Measurements from ENCODE around the gene NABP2.
"Not testable (repeated sequence)": the region's sequence is repeated elsewhere in the genome, so short reads cannot be mapped to it uniquely, and the experiment has no call there.

The NABP2 gene

DNA sequence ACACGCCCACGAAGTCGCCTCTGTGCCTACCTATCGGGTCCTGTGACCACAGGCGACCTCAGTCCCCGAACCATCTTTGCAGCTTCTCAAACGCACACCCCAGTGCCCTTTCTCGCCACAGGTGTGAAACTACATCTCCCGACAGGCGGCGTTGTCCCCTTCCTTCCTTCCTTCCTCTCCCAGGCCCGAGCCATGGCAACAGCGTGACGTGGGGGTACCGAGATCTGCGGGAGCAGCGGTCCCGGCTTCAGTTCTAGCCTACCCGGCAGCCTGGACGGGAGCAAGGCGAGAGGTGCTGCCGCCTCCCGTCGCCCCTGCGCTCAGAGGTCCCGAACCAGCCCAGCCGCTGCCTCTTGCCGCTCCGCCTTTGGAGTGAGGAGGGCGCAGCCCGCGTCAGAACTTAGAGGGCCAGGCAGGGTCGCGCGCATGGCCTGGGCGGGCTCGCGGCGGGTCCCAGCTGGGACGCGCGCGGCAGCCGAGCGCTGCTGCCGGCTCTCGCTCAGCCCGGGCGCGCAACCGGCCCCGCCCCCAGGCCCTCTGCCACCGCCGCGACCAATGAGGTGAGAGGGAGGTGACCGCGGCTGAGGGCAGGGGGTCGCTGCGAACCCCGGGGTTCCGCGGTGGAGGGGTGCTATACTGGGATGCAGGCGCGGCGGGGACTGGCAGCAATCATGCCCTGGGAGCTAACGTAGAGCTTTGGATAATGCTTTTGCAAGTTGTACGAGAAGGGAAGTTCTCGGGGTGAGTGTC is 42.7 kb downstream of the NABP2 start, which contains the start of gene COQ10A:
COQ10A (plus strand) TSS at position 250 of the 750 bp plus-strand sequence; CDS start at position 427, 177 bp downstream.
- Histone ChIP-seq H3K9ac (no peak within 1 kb of the TSS), H3K4me1 (no peaks in the 10 kb centered on the region), H3K4me2 (ENCODE audit: low read length) (peak within 1 kb of the TSS; percentile 94), H3K4me3 (ENCODE audit: low read depth, low read length) (peak within 1 kb of the TSS; percentile 78), H3K79me2 (no peaks in the 10 kb centered on the region), H3K27ac (peak within 1 kb of the TSS; percentile 91), H3K27me3 (ENCODE audit: control insufficient read depth, insufficient read depth, low read length) (no peaks in the 10 kb centered on the region), H2AFZ (peak within 1 kb of the TSS; percentile 99), H3K36me3 (ENCODE audit: control insufficient read depth, insufficient read depth, low read length) (no peaks in the 10 kb centered on the region), H3K9me3 (ENCODE audit: control insufficient read depth, low read length) (no peaks in the 10 kb centered on the region)
- TF ChIP-seq CTCF (IDR thresholded peaks at IDR 0.05), result peak; percentile 81

GRCh38 chr12:56267443-56268071 is 43.4 kb downstream of the NABP2 start:
- H3K79me2 ChIP-seq, result no peaks in the 10 kb centered on the region
- no peak overlapping the region for H3K9ac ChIP-seq
- no peak for TF ChIP-seq CTCF (IDR thresholded peaks at IDR 0.05)
- H3K4me1 ChIP-seq, result no peaks in the 10 kb centered on the region
- H3K27ac ChIP-seq, result peak overlapping the region; percentile 91
- H3K9me3 ChIP-seq (ENCODE audit: control insufficient read depth, low read length), result no peaks in the 10 kb centered on the region
- H3K27me3 ChIP-seq (ENCODE audit: control insufficient read depth, insufficient read depth, low read length), result no peaks in the 10 kb centered on the region
- no peaks in the 10 kb centered on the region for H3K36me3 ChIP-seq (ENCODE audit: control insufficient read depth, insufficient read depth, low read length)
- H3K4me2 ChIP-seq (ENCODE audit: low read length), result peak overlapping the region; percentile 94
- peak overlapping the region; percentile 78 for H3K4me3 ChIP-seq (ENCODE audit: low read depth, low read length)
- peak overlapping the region; percentile 99 for H2AFZ ChIP-seq

DNA sequence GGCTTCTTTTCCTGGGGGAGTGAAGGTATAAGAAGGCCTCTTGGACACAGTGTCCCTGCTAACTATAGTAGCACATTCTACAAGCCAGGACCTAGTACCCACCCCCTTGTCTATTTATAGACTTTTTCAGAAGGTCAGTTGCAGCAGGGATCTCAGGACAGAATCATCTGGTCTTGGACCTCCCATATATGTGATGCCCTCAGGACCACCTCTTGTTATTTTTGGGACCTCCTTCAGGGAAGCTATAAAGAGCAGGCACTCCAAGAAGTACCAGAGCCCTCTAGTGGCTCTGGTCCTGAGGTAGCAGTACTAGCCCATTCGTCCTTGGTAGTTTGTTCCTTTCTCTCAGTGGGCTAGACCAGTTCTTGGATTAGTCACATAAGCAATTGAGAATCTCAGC is 46.9 kb downstream of the NABP2 start:
- Histone ChIP-seq H3K4me1 (no peaks in the 10 kb centered on the region), H3K4me2 (ENCODE audit: low read length) (no peak overlapping the region), H2AFZ (no peak overlapping the region), H3K9ac (no peak overlapping the region), H3K27me3 (ENCODE audit: control insufficient read depth, insufficient read depth, low read length) (no peaks in the 10 kb centered on the region), H3K27ac (no peak overlapping the region), H3K4me3 (ENCODE audit: low read depth, low read length) (no peak overlapping the region), H3K79me2 (no peaks in the 10 kb centered on the region), H3K36me3 (ENCODE audit: control insufficient read depth, insufficient read depth, low read length) (no peaks in the 10 kb centered on the region), H3K9me3 (ENCODE audit: control insufficient read depth, low read length) (no peaks in the 10 kb centered on the region)
- peak; percentile 27 for TF ChIP-seq CTCF (IDR thresholded peaks at IDR 0.05)

GRCh38 chr12:56272468-56272867 is 48.3 kb downstream of the NABP2 start:
- H3K27ac ChIP-seq; H3K79me2 ChIP-seq; H3K27me3 ChIP-seq (ENCODE audit: control insufficient read depth, insufficient read depth, low read length); H3K36me3 ChIP-seq (ENCODE audit: control insufficient read depth, insufficient read depth, low read length); H2AFZ ChIP-seq; H3K9ac ChIP-seq; H3K9me3 ChIP-seq (ENCODE audit: control insufficient read depth, low read length); H3K4me3 ChIP-seq (ENCODE audit: low read depth, low read length); H3K4me1 ChIP-seq; H3K4me2 ChIP-seq (ENCODE audit: low read length): not testable (repeated sequence)

- Histone ChIP-seq H2AFZ (no peak overlapping the region), H3K4me1 (no peaks in the 10 kb centered on the region), H3K4me3 (ENCODE audit: low read depth, low read length) (no peak overlapping the region), H3K79me2 (no peaks in the 10 kb centered on the region), H3K9ac (no peak overlapping the region), H3K27ac (no peak overlapping the region), H3K36me3 (ENCODE audit: control insufficient read depth, insufficient read depth, low read length) (no peaks in the 10 kb centered on the region), H3K9me3 (ENCODE audit: control insufficient read depth, low read length) (no peaks in the 10 kb centered on the region), H3K4me2 (ENCODE audit: low read length) (no peak overlapping the region), H3K27me3 (ENCODE audit: control insufficient read depth, insufficient read depth, low read length) (no peaks in the 10 kb centered on the region)
- TF ChIP-seq CTCF (IDR thresholded peaks at IDR 0.05), result no peak
These were observed 50.2 kb downstream of the NABP2 start for GRCh38 chr12:56274299-56274698.

All from parathyroid adenoma (tissue), 2 donors.